GM18861 (cell line): ENCODE data around the gene SUN5.
"Not testable (repeated sequence)": the region's sequence is repeated elsewhere in the genome, so short reads cannot be mapped to it uniquely, and the experiment has no call there.

Source experiments
- ATAC-seq: cut with Tn5 transposase; IDR thresholded peaks from one replicate; pipeline ENCODE4 v1.9.1; 2021; ENCODE audit not compliant: unreplicated experiment

SUN5 gene

DNA sequence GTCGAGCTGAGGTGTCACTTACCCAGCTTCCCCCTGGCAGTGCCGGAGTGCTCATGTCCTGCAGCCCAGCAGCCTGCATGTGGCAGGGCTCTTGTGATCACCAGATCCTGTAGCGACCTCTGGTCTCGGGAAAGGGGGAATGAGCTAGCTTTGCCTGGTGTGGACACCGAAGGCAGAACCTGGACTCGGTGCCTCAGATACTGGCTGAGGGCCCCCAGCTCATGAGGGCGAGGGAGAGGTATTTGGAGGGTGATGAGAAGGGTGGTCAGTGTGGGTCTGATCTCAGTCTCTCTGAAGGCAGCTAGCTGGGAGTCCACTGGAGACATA, 26.3 kb downstream of the SUN5 start:
- no peak for ATAC-seq

DNA sequence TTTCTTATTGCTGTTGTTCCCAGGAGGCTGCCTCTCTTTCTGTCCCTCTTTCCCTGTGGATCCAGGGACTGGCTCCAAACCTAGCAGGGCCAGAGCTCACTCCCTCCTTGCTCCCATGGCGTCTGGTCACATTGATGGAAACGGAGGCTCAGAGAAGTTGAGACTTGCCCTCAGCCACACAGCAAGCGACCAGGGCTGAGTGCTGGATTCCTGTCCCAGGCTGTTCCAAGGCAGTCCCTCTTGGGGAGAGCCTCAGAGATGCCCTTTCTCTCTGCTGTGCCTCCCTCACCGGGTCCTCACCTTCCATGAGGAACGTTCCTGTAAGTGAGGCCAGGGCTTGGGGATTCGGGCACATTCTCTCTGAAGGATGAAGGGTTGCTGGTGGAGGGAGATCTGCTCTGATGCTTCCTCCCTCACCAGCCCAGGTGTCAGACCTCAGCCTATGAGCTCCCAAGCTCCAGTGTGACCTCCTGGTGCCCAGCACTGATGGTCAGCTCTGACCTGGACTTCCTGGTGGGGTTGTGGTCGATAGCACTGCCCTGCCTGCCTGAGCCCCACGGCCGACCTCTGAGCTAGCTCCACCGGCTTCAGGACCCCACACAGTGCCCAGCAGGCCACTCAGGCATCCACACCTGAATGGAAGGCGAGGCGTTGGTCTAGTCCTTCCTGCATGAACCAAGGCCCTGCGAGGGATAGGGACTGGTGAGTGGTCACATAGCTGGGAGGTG, 26.8 kb downstream of the SUN5 start:
- no peak for ATAC-seq

DNA sequence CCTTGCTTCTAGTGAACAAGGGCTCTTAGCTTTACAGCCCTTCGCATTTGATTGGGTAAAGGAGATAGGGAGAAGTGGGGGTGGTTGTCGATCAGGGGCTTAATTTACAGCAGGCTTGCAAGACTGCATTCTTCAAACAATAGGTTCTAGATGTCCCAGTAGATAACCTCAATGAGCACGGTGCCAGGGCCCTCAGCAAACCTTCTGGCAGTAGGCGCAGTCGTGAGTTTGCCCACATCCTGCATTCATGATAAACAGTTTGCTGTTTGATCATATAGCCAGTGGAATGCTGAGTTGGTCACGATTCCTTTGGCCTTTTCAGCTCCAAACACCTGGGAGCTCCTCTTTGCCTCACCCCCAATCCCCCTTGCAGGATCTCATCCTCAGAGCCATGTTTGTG, 27.5 kb downstream of the SUN5 start:
- no peak for ATAC-seq

DNA sequence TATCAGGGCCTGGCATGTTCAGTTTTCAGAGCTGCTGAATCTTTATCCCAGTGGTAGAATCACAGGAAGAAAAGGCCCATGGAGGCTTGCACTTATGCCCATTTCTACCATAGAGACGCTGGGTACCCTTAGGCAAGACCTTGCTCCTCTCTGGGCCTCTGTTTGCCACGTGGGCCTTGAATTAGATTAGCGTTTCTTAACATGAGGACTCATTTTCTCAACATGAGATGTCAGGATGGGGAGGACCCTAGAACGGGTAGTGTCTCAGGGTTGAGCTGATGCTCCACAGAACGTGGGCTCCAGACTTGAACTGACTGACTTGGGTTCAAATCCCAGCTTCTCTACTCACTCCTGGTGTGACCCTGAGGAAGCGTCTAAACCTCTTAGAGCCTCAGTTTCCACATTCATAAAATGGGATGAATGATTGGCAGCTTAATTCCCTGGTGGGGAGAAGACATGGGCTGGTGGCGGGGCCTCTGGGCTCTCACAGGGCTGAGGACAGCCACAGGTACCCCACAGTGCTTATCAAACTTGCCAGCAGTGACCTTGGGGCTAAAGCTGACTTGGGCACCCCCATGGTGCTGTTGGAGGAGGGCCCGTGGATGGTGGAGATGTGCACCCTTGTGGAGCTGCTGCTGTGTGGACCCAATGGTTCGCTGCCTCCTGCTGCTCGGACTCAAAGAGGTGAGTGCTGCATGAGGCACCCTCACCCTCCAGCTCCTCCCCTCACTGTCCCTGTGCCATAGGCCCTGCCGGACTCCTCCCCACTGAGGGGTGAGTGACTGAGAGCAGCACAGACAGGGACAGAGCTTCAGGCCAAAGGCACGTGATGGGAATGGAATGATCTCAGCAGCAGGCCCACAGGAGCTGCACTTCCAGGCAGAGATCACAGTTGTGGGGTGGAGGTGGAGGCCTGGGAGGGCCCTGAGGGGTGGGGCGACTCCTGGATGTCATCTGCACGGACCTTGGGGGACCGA, 28.2 kb downstream of the SUN5 start:
- ATAC-seq = no peak

DNA sequence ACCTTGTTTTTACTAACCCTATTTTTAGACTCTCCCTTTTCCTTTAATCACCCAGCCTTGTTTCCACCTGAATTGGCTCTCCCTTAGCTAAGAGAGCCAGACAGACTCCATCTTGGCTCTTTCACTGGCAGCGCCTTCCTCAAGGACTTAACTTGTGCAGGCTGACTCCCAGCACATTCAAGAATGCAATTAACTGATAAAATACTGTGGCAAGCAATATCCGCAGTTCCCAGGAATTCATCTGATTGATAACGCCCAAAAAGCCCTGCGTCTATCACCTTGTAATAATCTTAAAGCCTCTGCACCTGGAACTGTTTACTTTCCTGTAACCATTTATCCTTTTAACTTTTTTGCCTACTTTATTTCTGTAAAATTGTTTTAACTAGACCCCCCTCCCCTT, 29.1 kb downstream of the SUN5 start:
- ATAC-seq = not testable (repeated sequence)

DNA sequence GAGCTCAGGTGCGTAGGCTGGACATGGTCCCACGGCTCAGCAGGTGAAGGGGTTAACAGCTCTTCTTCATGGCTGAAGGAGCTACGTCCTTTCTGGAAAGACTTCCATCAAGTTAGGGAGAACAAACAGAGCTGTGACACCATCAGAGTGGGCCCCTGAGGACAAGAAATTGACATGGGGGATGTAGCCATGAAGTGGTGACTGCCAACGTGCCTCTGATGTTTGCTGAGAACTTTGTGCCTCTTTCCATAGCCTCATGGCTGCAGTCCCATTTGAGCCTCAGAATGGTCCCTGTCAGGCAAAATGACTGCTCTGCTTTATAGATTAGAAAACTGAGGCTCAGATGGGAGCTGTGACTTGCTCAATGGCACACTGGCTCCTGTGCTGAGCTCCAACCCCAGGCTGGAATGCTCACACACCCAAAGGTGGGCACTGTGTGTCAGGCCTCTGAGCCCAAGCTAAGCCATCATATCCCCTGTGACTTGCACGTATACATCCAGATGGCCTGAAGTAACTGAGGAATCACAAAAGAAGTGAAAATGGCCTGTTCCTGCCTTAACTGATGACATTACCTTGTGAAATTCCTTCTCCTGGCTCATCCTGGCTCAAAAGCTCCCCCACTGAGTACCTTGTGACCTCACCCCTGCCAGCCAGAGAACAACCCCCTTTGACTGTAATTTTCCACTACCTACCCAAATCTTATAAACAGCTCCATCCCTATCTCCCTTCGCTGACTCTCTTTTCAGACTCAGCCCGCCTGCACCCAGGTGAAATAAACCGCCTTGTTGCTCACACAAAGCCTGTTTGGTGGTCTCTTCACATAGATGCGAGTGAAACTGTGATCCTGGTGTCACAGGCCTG, 29.8 kb downstream of the SUN5 start:
- ATAC-seq = not testable (repeated sequence)

DNA sequence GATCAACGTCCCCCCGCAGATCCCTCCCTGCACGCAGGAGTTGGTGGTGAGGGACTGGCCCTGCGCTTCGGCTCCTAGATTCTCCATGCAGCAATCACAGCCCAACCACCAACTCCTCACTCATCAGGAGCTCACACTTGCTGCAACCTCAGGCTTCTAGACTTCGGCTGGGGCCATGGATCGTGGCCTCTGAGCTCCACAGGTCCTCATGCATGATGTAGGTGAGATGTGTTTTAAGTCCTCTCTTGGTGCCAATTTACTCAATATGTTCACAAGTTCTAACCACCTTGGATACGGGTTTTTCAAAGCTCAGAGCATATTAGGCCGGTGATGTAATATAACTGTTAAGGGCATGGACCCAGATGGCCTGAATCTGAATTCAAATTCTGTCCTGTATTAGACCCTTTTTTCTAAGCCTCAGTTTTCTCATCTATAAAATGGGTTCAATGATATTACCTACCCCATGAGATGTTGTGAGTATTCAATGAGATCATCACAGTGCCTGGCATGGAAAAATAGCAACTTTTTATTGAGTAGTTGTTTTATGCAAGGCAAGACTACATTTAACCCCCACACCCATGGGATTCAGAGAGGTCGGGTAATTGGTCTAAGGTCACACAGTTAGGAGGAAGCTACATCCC, 31.0 kb downstream of the SUN5 start:
- no peak for ATAC-seq

DNA sequence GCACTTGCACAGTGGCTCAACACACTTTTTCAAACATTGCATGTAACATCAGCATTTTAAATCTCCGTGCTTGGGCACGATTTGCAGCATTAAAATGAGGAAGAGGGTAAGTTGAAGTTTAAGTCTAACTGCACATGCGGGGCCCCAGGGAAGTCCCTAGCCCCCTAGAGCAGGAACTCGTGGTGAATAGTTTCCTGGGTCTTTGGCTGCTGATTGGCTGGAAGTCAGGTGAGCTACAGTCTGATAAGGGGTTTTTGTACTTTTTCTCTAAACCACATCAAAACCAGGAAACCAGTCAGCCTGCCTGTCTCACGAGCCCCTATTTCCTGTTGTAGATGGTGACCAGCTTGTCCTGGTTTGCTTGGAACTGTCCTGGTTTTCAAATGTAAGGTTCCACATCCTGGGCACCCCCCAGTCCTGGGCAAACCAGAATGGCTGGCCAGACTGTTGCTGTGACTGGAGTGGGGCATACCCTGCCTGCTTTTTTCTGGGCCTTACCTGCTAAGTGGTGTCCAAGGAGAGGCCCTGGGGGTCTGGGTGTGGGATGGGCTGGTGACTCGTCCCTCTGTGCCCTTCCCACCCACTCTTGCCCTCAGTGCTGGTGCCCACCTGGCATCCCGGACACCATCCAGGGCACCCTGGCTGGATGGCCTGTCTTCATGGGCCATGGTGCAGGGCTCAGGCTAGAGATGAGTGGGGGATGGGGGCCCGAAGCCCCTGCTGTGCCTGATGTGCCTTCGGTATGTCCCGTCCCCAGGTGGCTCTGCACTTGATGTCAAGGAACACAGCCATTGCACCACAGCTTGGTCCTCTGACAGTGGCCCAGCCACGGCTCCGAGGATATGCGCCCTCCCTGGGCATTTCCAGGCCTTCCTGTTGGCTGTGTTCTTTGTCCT, 31.8 kb downstream of the SUN5 start:
- peak; percentile 89 for ATAC-seq

DNA sequence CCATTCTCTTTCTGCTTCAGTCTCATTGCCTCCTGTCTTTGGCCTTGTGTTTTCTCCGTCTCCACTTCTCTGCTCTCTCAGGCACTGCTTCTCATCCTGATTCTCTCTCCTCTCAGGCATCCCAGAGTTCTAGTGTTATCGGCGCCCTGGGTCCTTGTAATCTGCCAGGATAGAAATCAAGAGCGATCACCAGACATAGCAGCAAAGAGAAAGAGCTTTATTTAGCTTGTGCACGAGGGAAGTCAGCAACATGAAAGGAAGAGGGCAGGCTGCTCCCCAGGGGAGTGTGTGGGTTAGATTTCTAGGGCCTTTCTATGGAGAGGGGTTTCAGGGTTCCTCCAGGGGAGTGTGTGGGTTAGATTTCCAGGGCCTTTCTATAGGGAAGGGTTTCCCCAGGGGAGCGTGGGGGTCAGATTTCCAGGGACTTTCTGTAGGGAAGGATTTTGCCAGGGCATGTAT, 32.5 kb downstream of the SUN5 start:
- peak; percentile 2 for ATAC-seq

DNA sequence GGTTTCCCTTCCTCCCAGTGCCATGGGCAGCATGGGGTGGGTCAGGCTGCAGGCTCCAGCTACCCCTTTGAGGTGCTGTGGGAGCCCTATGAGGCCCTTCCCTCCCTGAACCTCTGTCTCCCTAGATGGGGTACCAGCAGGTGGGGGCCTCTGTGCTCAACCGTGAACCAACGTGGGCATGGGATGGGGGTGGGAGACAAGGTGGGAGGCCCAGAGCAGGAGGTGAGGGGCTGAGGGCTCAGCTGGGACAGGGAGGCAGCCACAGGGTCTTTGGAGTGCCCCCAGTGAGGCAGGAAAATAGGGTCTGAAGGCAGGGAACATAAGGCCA, 33.3 kb downstream of the SUN5 start:
- ATAC-seq = no peak

DNA sequence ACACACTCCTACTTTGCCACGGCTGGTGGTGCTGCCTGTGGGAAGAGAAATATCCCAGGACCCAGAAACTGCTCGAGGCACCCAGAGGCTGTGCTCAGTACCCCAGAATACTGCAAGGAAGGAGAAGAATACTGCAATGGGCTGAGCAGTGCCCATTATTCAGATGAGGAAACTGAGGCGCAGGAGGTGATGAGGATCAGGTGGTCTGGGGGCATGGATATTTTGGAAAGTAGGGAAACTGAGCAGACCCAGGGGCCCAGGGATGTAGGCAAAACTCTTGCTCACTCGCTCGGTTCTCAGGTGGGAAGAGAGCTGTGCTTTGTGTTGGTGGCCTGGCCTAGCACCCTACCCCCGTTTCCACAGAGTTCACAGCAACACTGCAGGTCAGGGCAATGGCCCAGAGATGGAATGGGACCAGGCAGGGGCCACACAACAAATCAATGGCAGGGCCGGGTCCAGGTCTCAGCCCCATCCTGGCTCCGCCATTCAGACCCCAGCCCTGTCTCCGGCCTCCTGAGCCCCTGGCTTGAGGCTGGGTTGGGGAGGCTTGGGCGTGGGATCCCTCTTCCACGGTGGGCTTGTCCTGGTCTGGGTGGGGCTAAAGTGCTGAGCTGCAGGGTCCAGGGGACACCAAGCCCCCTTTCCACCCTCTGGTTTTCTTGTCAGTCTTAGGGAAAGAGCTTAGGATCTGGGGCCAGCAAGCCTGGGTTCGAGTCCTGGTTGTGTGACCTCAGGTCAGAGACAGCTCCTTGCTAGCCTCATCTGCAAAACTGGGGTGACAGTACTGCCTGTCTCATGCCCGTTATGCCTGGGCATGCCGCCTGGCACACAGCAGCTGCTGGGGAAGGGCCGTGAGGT, 33.9 kb downstream of the SUN5 start:
- ATAC-seq = no peak

DNA sequence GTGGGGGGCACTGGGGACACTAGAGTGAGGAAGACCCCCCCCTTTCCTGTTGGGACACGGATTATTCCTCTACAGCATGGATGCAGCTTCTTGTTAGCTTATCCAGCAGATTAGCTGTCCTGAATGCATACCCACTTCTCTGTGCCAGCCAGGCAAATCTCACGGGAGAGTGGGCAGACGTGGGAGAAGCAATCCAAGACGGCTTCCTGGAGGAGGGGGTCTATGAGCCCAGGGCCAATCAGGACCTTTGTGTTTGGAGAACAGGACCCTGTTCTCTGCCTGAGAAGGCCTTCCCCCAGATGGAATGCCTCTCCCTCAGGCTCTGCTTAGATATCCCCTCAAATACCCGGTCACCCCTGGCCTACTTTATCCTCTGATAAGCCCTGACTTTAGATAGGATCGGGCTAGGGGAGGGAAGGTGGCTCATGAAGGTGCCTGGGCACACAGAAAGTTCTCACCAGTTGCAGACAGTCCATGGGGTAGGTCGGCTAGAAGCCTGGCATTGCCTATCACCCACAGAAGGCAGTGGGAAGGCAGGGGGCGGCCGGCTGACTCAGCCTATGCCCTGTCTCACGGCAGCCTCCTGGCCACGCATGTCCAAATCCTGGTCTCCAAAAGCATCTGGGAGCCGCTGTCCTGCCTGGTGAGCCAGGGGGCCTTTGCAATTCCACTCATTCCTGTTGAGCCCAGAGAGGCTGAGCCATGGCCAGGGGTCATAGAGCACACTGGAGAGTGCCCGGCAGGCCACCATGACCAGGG, 34.7 kb downstream of the SUN5 start:
- ATAC-seq = no peak

DNA sequence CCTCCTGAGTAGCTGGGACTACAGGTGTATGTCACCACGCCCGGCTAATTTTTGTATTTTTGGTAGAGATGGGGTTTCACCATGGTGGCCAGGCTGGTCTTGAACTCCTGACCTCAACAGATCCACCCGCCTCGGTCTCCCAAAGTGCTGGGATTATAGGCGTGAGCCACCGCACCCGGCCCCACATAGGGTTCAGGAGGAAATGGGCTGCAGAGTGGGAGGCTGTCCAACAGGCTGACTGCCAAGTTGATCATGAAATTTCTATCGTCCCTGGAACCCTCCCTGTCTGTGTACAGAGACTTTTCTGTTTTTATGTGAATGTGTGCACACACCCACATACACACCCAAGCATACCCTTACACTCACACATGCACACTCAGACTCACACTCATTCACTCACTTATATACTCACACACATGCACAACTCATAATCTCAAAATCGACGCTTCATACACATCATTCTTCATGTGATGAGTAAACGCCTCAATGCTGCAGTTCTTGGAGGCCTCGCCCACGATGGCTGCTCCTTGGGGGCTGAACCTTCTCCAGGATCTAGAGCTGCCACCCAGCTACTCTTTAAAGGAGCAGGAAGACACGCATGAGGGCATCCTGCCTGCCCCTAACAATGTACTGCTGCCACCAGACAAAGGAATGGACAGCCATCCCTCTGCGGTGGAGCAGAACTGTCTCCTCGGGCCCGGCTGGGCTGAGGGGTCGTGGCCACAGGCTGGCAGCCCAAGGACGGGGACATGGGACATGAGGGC, 35.6 kb downstream of the SUN5 start:
- ATAC-seq = no peak

DNA sequence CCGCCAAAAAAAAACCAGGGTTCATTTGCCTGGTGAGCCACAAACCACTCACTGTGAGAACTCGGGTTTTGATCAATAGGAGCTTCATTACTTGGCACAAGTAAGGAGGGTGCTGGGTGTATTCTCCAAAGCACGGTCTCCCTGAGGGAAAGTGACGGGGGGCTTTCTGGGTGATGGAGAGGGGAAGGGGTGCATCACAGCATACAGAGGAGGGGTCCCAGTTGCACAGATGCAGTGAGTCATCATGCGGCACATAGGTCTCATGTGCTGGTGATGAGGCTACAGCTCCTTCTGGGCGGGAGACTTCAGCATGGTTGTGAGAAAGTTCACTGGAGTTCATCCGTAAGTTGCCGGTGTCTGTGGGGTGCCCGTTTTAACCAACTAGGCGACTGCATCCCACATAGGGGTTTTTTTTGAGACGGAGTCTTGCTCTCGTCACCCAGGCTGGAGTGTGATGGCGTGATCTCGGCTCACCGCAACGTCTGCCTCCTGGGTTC, 36.2 kb downstream of the SUN5 start:
- no peak for ATAC-seq

DNA sequence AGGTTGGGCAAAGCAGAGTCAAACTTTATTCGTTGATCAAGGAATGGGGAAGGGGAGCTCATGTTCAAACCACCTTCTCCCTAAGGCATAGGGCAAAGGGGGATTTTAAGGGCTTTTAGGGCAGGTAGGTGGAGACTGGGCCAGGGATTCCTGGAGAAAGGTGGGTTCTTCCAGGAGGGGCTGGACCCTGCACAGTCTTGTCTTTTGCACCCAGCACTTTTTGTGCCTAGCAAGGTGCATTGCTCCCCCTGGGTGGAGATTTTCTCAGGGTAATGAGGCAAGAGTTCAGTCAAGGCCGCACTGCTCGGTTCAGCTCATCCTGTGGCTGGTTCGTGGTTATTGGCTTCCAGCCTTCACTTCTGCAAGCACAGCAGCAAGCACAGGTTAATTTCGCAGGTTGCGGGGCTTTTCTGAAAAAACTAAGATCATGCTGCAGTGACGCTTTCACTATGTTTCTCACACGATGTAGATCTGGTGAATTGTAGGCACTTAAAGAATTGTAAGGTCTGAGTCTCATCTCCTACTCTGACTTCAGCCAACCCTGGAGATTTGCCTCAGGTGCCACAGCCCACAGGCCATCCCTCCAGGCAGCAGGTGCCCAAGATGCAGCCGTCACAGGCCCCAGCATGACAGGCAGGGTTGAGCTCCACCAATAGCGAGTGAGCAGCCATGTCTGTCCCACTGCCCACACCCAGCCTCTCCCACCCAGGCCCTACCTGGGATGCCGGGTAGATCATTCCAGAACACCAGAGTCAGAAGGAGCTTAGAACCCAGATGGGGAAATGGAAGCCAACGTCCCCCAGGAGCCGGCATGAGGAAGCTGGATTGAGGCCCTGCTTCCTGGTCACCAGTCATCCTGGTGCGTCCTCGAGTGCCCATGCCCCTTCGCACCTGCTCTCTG, 37.1 kb downstream of the SUN5 start:
- ATAC-seq = no peak

DNA sequence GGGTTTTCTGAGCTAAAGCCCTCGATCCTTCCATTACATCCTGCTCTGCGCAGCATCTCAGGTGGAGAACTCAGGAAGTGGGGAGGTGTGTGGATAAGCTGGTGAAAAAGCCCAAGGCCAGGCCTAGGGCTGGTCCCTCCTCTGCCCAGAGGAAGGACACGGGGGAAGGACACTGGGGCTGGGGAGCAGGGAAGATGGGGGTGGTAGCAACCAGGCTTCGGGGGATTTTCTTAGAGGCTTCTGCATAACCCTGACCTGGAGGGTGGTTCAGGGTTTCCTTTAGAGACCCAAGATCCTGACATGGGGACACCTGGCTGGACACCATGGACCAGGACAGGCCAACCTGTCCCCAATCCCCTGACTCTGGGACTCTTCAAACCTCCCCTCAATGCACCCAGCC, 37.9 kb downstream of the SUN5 start:
- ATAC-seq = no peak
